Stimulated activated CD8-positive, alpha-beta memory T cell treated with anti-CD3 and anti-CD28 coated beads, Interleukin-12 subunit alpha, Interleukin-12 subunit beta, amount 100 ng/mL, for 1 hour (primary cell): ENCODE results near the gene RNF183.
A peak's percentile ranks its signal among the peaks of the same experiment; 100 is the strongest.
"Not testable (repeated sequence)": the region's sequence is repeated elsewhere in the genome, so short reads cannot be mapped to it uniquely, and the experiment has no call there.

Experiments
- DNase-seq: peaks from one replicate; pipeline ENCODE4 v3.0.0-alpha.2; 2020; ENCODE audit warnings: low read depth

RNF183 gene

DNA sequence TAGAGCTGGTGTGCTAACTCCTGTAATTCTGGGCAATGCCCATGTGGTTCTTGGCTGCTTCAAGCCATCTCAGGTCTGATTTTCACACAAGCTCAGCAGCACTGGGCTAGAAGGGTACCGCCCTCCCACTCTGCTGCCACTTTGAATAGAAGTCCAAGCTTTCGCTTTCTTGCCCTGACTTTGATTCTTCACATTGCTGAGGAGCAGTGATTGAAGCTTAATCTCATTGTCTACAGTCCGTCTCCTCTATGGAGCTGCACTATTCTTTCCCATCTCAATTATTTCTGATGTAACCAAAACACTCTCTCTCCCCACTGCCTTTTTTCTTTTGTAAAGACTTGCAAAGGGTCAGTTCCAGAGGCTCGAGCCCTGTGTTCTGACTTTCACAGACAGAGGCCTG, 12.9 kb upstream of the RNF183 start:
- DNase-seq, result no peak

DNA sequence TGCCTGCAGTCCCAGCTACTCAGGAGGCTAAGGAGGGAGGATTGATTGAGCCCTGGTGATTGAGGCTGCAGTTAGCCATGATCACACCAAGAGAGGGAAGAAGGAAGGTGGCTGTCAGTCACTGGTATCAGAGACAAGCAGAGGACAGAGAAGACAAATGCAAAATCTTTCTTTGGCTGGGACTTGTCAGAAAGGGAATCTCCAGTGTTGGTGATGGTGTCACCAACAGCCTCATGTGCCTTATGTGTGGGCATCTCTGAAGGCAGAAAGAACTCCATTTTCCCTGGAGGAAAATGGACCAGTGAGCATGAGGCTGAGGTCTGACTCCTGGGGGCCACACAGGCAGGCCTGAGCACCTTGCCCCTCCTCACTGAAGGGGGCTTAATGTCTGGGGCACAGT, 12.1 kb upstream of the RNF183 start:
- DNase-seq, result no peak

DNA sequence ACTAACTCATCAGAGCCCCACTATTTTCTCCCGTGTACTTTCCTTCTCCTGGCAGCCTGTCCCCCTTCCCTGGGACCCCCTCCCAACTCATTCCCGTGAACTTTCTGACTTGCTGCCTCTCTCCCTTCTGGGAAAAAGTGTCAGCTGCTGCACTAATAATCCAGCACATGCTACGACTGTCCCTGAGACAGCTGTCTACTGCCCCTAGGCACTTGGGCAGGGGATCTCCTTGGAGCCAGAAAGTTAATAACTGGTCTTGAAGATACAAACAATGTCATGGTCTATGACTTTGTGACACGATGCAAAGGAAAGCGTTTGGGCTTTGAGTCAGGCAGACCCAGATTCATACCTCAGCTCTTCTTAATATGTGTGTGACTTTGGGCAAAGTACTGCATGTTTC, 10.1 kb upstream of the RNF183 start:
- no peak for DNase-seq

DNA sequence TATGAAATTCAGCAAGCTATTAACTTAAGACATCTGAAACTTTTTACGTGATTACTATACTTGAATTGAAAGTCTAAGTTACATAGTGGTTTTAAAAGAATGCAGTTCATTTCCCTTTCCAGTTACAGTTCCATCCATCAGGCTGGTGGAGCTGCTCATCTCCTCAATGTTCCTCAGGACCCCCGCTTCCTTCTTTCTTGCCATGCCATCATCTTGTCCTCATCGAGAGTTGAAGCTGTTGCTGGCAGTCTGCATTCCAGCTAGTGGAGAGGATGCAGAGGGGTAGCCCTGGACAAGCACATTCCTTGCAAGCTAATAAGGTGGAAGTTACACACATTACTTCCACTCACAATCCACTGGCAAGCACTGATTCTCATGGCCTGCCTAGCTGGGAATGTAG, 8.8 kb upstream of the RNF183 start:
- no peak for DNase-seq

DNA sequence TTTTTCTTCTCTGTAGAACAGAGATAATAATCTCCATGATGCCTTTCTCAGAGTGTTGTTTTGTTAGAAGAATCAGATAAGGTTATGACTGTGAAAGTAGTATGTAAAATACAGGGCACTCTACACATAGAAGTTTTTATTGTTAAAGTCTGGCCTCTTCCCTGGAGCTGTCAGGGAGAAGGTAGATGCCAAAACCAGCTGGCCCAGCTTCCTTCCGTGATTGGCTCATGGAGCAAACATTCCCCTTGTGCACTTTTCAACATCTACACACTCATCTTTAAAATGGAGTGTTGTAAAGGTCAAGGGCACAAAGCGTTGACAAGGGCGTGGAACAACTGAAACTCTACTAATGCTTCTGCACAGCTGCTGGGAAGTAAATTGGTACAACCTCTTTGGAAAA, 7.4 kb upstream of the RNF183 start:
- DNase-seq, result no peak

DNA sequence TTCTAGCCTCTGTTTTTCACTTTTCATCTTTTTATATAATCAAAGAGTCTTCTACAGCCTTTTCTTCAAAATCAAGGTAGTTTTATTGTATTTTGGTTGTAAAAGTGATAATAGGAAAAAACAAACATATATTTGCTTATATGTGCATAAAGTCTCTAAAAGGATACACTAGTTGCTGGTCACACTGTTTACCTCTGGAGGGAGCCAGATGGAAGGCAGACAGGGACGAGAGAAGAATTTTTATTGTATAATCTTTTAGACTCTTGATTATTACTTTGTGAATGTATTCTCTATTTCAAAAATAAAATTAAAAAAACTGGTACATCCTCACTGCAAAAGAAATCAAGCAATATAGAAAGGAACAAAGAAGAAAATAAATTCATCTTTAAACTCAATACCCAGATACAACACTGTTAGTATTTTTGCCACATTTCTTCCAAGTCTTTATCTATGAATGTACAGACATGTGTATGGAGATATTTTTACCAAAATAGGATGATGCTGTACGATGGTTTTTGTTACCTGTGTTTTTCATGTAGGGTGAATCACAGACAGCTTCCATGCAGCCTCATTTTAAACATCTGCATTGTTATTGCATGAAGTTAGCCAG, 6.1 kb upstream of the RNF183 start:
- peak; percentile 3 for DNase-seq

DNA sequence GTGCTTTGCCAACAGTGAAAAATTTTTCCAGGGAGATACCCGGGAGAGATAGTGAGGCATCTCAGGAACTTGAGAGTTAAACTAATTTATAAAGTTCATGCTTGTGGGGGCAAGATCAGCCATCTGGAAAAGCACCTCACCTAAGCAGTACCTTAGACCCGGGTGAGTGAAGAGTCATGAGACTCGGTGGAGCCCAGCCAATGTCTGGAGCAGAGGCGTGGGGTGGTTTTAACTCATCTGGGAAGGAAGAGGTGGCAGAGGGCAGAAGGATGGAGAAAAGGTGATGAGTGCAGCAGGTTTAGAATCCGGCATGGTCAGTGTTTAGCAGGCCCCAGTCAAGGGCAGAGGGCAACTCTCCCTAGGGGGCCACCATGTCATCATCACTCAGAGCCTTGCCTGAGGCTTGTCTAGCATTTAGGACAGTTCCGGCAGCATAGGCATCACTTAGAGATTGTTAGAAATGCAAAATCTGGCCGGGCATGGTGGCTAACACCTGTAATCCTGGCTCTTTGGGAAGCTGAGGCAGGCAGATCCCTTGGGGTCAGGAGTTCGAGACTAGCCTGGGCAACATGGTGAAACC, 4.3 kb upstream of the RNF183 start:
- DNase-seq, result no peak

DNA sequence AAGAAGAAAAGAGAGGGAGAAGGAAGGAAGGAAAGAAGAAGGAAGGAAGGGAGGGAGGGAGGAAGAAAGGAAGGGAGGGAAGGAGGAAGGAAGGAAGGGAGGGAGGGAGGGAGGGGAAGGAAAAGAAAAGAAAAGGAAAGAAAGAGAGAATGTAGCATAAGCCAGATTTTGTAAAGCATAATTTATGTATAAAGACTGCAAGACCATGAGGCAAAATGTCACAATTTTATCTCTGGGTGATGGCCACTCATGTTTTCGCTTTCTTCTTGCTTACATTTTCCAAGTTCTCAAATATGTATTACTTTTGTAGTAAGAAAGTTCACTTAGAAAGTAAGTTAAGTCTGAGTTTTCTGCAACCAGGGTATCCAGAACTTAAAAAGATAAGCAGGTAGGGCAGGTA, 3.4 kb upstream of the RNF183 start:
- no peak for DNase-seq

DNA sequence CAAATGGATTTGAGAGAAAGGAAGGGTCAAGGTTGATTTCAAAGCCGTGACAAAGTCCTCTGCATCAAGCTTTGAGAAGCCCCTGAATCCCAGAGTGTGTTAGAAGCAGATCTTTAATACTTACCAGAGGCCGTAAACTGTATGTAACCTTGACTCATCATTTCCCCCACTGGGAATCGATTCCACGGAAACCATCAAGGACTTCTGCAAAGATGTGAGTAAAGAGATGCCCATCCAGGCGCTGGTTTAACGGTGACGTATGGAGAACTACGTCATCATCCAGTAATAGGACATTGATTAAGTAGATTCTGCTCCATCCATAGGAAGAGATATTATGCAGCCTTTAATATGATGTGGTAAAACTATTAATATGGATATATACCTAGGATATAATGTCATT, 1.6 kb downstream of the RNF183 start:
- DNase-seq, result no peak

DNA sequence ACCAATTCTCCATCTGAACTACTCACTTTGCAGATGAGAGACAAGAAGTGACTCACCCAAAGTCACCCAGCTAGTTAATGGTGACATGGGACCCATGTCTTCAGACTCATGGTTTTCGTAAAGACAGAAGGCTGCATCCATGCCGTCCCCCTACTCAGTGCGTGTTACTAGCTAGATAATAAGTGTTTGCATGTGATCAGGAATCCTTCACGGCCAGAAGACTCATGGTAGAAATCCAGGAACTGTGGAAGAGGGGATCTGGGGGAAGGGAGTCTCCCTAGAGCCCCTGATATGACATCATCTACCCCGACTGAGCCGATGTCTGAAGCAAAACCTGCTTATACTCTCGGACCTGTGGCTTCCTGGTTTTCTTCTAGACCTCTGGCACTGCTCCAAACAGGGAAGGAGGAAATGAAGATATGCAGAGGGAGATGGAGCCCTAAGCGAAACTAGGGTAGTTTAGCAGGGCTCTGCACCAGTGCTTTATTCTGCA, 3.3 kb downstream of the RNF183 start:
- DNase-seq, result no peak

DNA sequence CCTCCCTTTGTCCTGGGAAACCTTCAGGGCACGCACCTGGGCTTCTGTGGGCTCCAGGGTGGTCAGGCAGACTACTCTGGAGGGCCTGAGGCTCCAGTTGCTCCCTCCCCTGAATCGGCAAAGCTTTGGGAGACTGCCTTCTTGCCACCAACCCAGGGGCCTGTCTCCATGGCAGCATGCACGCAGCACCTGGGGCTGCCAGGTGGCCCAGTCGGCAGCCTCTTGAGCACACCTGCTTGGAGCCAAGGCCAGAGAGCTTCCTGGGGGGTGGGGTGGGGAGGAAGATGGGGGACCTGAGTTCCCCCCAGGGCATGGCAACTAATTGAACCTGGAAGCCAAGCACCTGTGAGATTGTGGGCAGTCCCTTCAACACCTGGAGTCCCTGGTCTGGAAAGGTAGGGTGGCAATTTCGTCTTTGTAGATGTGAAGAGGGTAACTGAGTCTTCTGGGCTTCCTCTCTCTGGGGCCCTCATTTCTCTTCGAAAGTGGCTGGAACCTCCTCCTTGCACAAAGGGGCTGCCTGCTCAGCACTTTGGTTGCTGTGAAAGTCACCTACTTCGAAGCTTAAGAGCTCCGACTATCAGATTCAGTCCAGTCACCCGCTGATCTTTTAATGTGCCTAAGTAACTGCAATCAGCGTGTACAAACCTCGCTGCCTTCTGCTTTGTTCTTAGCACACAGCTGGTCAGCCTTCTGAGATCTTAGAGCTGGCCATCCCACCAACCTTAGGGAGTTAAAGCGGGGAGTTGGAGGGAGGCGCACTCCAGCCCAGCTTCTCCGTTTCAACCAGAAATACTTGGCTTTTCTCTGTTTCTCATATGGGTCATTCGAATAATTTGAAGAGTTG, 4.0 kb downstream of the RNF183 start:
- no peak for DNase-seq

DNA sequence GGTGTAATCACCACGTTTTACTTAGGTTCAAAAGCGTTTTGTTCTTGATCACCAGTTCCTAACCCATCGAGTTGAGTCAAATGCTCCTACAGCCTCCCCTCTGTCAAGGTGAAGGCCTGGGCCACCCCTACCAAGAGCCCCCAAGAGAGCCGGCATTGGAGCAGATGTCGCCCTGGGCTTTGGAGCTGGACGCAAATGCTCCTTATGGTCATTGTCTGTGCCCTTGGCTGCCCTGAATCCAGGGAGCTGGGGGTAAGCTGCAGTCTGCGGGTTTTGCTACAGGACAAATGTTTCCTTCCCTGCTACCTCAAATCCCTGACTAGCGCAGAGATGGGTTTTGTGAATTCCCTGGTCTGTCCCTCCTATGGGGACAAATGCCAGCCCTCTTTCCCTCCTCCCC, 4.9 kb downstream of the RNF183 start:
- no peak for DNase-seq

DNA sequence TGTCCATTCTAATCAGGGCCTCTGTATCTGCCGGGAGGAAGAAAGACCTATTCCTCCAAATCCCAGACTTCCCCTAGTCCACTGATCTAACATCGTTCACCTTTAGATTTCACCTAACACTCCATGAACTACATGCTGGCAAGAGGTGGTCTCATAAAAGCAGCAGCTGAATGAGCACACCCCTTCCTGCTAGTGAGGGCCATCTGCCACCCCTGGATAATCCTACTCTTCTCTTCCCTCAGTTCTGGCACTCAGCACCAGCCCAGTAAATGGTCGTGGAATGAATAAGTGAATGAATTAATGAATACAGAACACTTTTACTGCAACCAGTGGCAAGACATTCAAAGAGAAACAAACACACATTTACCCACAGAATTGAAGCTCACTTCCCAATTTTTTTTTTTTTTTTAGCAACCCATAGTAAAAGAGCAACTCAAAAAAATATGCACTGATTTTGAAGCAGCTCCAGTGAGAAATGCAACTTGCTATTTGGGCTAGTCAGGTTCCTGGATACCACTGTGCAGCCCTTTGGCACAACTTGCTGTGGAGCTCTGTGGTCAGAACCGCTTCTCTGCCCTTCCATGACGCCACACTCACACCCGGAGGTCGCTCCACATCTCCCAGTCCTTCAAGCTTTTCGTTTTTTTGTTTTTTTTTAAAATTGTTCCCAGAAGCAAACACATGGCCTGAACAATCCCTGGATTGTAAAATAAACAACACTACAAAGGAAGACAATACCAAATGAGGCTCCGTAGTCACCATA, 6.2 kb downstream of the RNF183 start:
- DNase-seq, result no peak

DNA sequence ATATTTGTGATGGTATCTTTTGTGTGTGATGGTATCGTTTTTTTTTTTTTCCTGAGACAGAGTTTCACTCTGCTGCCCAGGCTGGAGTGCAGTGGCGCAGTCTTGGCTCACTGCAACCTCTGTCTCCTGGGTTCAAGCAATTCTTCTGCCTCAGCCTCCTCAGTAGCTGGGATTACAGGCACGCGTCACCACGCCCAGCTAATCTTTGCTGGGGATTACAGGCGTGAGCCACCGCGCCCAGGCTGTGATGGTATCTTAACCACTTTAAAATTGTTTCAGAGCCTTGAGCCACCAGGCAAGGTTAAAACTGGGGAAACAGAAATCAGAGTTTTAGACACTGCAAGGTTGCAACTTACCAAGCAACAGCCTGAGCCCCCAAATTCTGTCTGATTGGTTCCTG, 6.9 kb downstream of the RNF183 start:
- not testable (repeated sequence) for DNase-seq

DNA sequence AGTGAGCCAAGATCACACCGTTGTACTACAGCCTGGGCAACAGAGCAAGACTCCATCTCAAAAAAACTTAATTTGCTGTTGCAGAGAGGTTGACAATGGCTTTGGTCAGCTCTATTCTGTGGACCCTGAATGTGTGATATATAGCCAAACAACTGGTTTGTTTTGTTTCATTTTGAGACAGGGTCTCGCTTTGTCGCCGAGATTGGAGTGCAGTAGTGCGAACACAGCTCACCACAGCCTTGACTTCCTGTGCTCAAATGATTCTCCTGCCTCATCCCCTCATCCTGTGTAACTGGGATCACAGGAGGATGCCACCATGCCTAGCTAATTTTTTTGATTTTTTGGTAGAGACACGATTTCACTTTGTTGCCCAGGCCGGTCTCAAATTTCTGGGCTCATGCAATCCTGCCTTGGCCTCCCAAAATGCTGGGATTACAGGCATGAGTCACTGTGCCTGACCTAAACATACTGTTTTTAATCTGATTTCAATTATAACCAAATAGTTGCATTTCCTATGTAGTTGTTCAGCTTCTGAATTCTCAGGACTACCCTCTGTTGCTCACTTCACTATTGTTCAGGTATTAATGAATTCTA, 9.8 kb downstream of the RNF183 start:
- no peak for DNase-seq

DNA sequence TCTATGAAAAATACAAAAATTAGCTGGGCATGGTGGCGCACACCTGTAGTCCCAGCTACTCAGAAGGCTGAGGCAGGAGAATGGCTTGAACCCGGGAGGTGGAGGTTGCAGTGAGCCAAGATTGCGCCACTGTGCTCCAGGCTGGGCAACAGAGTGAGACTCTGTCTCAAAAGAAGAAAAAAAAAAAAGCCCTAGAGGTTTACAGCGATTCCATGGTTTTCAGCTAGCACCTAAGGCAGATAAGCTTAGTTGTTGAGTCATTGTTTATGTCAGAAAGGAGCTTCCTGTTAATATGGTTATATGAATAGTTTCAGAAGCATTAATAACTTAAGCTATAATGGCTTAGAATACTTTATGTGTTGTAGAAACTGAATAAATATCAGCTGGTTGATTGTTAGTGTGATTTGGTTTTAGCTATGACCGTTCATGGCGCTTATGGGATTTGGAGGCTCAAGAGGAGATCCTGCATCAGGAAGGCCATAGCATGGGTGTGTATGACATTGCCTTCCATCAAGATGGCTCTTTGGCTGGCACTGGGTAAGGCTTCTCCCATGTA, 13.0 kb downstream of the RNF183 start:
- no peak for DNase-seq

DNA sequence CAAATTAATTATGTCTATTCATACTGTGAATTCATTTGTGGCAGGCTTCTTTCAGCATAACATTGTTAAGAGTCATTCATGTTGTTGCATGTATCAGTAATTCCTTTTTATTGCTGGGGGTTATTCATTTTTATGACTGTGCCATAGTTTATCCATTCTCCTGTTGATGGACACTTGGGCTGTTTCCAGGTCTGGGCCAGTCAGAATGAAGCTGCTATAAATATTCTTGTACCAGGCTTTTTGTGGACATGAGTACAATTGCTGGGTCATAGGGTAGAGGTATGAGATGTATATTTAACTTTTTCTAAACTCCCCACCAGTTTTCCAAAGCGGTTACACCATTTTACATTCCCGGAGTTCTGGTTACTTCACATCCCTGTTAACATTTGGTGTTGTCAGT, 14.1 kb downstream of the RNF183 start:
- DNase-seq, result no peak

DNA sequence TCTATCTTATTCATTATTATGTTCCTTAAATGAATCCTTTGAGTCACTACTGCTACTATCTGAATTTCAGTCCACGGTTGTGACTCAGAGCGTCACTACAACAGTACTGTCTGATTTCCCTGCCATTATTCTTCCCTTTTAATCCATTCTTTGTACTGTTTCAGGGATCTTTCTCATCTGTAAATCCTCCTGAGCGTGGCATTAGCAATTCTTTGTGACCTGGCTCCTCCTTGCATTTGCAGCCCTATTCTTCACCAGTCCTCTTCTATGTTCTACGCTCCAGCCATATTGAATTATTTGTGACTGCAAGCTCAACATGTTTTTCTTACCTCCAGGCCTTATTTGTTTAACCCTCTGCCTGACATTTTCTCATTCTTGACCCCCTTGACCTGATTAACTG, 21.8 kb downstream of the RNF183 start:
- DNase-seq, result no peak

DNA sequence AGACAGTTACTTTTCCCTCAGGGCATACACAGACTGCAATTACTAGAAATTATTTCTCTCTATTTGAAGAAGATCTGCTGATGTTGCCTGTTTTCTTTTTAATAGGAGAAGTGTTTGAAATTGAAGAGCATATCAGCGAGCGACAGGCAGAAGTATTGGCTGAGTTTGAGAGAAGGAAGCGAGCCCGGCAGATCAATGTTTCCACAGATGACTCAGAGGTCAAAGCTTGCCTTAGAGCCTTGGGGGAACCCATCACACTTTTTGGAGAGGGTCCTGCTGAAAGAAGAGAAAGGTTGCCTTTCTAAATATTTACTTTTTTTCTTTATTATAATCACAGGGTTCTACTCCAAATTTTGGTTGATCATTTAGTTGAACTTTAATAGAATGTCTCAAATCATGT, 24.3 kb downstream of the RNF183 start:
- no peak for DNase-seq

DNA sequence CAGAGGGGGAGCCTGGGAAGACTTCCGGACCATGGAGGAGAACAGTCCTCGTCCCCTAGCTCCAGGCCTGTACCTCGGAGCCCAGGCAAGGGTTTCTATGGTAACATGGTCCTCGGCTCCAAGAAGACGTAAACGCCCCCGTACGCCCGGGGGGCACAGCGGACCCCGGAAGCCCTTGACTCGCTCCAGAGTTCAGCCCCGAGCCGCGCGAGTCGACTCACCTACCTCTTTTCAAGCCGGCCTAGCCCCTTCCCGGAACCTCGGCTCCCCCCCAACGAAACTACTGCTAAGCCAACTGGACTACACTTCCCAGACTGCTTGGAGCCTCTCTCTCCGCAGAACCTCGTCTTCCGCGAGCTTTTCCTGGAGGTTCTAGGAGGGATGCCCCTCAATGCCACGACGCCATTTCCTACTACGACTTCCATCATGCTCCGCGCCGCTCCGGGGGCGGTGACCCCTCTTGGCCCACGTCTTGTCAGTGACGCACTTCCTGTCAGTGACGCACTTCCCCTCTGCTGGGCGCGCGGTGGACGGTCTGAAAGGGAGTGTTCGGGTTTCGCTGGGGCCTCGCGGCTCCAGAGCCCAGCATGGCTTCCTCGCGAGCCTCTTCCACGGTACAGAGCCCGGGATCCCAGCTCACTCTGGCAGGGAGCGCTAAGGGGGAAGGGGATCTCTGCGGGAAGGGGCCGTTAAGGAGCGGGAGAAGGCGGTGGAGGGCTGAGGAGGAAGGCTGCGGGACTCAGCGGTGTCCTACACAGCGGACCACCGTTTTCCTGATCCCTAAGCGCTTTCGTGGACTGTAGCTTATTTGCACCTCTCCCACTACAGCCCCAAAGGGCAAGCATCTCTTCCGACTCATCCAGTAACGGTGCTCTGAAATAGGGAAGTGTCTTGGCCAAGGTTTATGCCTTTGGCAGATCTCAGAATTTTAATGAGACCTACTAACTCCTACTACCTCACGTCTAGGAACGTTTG, 27.7 kb downstream of the RNF183 start, which contains the start of the genes CDC26 and PRPF4:
TSS of gene CDC26 (minus strand) at position 416 of the 975 bp plus-strand sequence. CDS start 3,065 bp downstream, outside the sequence.
TSS of gene PRPF4 (plus strand) at position 502 of the 975 bp plus-strand sequence. CDS start at position 588, 86 bp downstream.
- DNase-seq, result peak; percentile 90
